Parathyroid adenoma (tissue), 2 donors: Measurements from ENCODE around the gene PKIG.
A peak's percentile ranks its signal among the peaks of the same experiment; 100 is the strongest.

Experiments used
- H2AFZ ChIP-seq: fragments of 300-600 bp; sonication (generic); one replicate; pipeline ENCODE4 v1.7.0; 2017; ENCODE audit warnings: antibody characterized with exemption, mild to moderate bottlenecking
- H3K27ac ChIP-seq: fragments of 300-600 bp; sonication (generic); one replicate; pipeline ENCODE4 v1.7.0; 2017
- H3K27me3 ChIP-seq: fragments of 300-600 bp; sonication (generic); one replicate; pipeline ENCODE4 v1.7.0; 2017; ENCODE audit warnings: low read length; ENCODE audit not compliant: control insufficient read depth, insufficient read depth
- H3K36me3 ChIP-seq: fragments of 300-600 bp; sonication (generic); one replicate; pipeline ENCODE4 v1.7.0; 2017; ENCODE audit warnings: low read length; ENCODE audit not compliant: control insufficient read depth, insufficient read depth
- H3K4me1 ChIP-seq: fragments of 300-600 bp; sonication (generic); one replicate; pipeline ENCODE4 v1.7.0; 2017; ENCODE audit warnings: control low read depth
- H3K4me2 ChIP-seq: fragments of 300-600 bp; sonication (generic); one replicate; pipeline ENCODE4 v1.7.0; 2017; ENCODE audit warnings: low read length
- H3K4me3 ChIP-seq: fragments of 300-600 bp; sonication (generic); one replicate; pipeline ENCODE4 v1.7.0; 2017; ENCODE audit warnings: low read depth, low read length
- H3K79me2 ChIP-seq: fragments of 300-600 bp; sonication (generic); one replicate; pipeline ENCODE4 v1.7.0; 2017; ENCODE audit warnings: control low read depth
- H3K9ac ChIP-seq: fragments of 300-600 bp; sonication (generic); one replicate; pipeline ENCODE4 v1.7.0; 2017; ENCODE audit warnings: mild to moderate bottlenecking
- H3K9me3 ChIP-seq: fragments of 300-600 bp; sonication (generic); one replicate; pipeline ENCODE4 v1.7.0; 2017; ENCODE audit warnings: low read length; ENCODE audit not compliant: control insufficient read depth
- CTCF ChIP-seq: fragments of 300-600 bp; sonication (generic); IDR thresholded peaks from one replicate; pipeline ENCODE4 v1.7.0; 2017; ENCODE audit warnings: antibody characterized with exemption, mild to moderate bottlenecking
- donor health status: primary hyperparathyroidism.

The PKIG gene

GRCh38 chr20:44641325-44641724, 58.9 kb downstream of the PKIG start:
- H3K36me3 ChIP-seq, result no peaks in the 10 kb centered on the region
- H3K27ac ChIP-seq, result no peak overlapping the region
- H3K9ac ChIP-seq, result no peak overlapping the region
- H3K9me3 ChIP-seq, result no peaks in the 10 kb centered on the region
- H3K4me1 ChIP-seq, result peaks cover 4% of the 10 kb centered on the region
- H2AFZ ChIP-seq, result no peak overlapping the region
- no peak for TF ChIP-seq CTCF
- H3K27me3 ChIP-seq, result no peaks in the 10 kb centered on the region
- no peaks in the 10 kb centered on the region for H3K79me2 ChIP-seq
- H3K4me2 ChIP-seq, result no peak overlapping the region
- no peak overlapping the region for H3K4me3 ChIP-seq

GRCh38 chr20:44642203-44643153, 60.1 kb downstream of the PKIG start:
- no peak for TF ChIP-seq CTCF
- H3K79me2 ChIP-seq, result no peaks in the 10 kb centered on the region
- H3K36me3 ChIP-seq, result no peaks in the 10 kb centered on the region
- peaks cover 4% of the 10 kb centered on the region for H3K4me1 ChIP-seq
- peak overlapping the region; percentile 19 for H3K4me3 ChIP-seq
- H3K9ac ChIP-seq, result no peak overlapping the region
- peak overlapping the region; percentile 68 for H2AFZ ChIP-seq
- H3K27ac ChIP-seq, result peak overlapping the region; percentile 63
- H3K9me3 ChIP-seq, result no peaks in the 10 kb centered on the region
- peak overlapping the region; percentile 82 for H3K4me2 ChIP-seq
- no peaks in the 10 kb centered on the region for H3K27me3 ChIP-seq

- no peak for TF ChIP-seq CTCF
- Histone ChIP-seq H3K27me3 (no peaks in the 10 kb centered on the region), H3K4me2 (peak overlapping the region; percentile 82), H2AFZ (no peak overlapping the region), H3K9ac (no peak overlapping the region), H3K36me3 (no peaks in the 10 kb centered on the region), H3K79me2 (no peaks in the 10 kb centered on the region), H3K27ac (peak overlapping the region; percentile 63), H3K4me3 (peak overlapping the region; percentile 19), H3K9me3 (no peaks in the 10 kb centered on the region), H3K4me1 (peaks cover 4% of the 10 kb centered on the region)
These were observed 60.8 kb downstream of the PKIG start for GRCh38 chr20:44643154-44643519.

GRCh38 chr20:44643596-44644229, 61.3 kb downstream of the PKIG start:
- Histone ChIP-seq H3K27ac (peak overlapping the region; percentile 63), H3K9me3 (no peaks in the 10 kb centered on the region), H3K4me3 (no peak overlapping the region), H3K27me3 (no peaks in the 10 kb centered on the region), H2AFZ (no peak overlapping the region), H3K9ac (no peak overlapping the region), H3K4me2 (no peak overlapping the region), H3K79me2 (no peaks in the 10 kb centered on the region), H3K4me1 (peaks cover 4% of the 10 kb centered on the region), H3K36me3 (no peaks in the 10 kb centered on the region)
- no peak for TF ChIP-seq CTCF
